KMS-11 (cell line): Measurements from ENCODE around the gene FAM219A.

Experiments used
- H2AFZ ChIP-seq: fragments of 200-600 bp; sonication (generic); 2 replicates; pipeline ENCODE4 v1.6.1; 2016; ENCODE audit warnings: antibody characterized with exemption, mixed run types, low read depth
- H3K27ac ChIP-seq: fragments of 200-600 bp; sonication (generic); 2 replicates; pipeline ENCODE4 v1.6.1; 2016; ENCODE audit warnings: mild to moderate bottlenecking, mixed run types
- H3K27me3 ChIP-seq: fragments of 200-600 bp; sonication (generic); 2 replicates; pipeline ENCODE4 v1.6.1; 2017; ENCODE audit warnings: mild to moderate bottlenecking, low read depth, mixed run types, moderate library complexity; ENCODE audit not compliant: insufficient read depth
- H3K36me3 ChIP-seq: fragments of 200-600 bp; sonication (generic); 2 replicates; pipeline ENCODE4 v1.6.1; 2017; ENCODE audit warnings: mild to moderate bottlenecking, mixed run types; ENCODE audit not compliant: insufficient read depth
- H3K4me1 ChIP-seq: fragments of 200-600 bp; sonication (generic); 2 replicates; pipeline ENCODE4 v1.6.1; 2016; ENCODE audit warnings: mild to moderate bottlenecking, low read depth, mixed run types; ENCODE audit not compliant: poor library complexity, severe bottlenecking
- H3K4me2 ChIP-seq: fragments of 200-600 bp; sonication (generic); 2 replicates; pipeline ENCODE4 v1.7.0; 2016; ENCODE audit warnings: mild to moderate bottlenecking, mixed run types
- H3K4me3 ChIP-seq: fragments of 200-600 bp; sonication (generic); IDR thresholded peaks from 2 replicates; pipeline ENCODE4 v1.6.1; 2017; ENCODE audit warnings: low read depth, low read length, mixed read lengths; ENCODE audit not compliant: insufficient read depth
- H3K79me2 ChIP-seq: fragments of 200-600 bp; sonication (generic); 2 replicates; pipeline ENCODE4 v1.6.1; 2016; ENCODE audit warnings: low read depth, mixed run types; ENCODE audit not compliant: insufficient read depth
- H3K9ac ChIP-seq: fragments of 200-600 bp; sonication (generic); 2 replicates; pipeline ENCODE4 v1.6.1; 2016; ENCODE audit warnings: mild to moderate bottlenecking, mixed run types
- H4K20me1 ChIP-seq: fragments of 200-600 bp; sonication (generic); 2 replicates; pipeline ENCODE4 v1.6.1; 2016; ENCODE audit warnings: mild to moderate bottlenecking, mixed run types; ENCODE audit not compliant: insufficient read depth
- CTCF ChIP-seq: fragments of 200-600 bp; sonication (generic); conservative IDR thresholded peaks from 2 replicates; pipeline ENCODE4 v1.6.1; 2017; ENCODE audit warnings: low read depth, mild to moderate bottlenecking, antibody characterized with exemption, low read length, moderate library complexity, mixed read lengths

Gene FAM219A

GRCh38 chr9:34505370-34506120 is 47.2 kb upstream of the FAM219A start:
- no peaks in the 10 kb centered on the region for H3K36me3 ChIP-seq
- no peaks in the 10 kb centered on the region for H3K4me1 ChIP-seq
- no peak overlapping the region for H2AFZ ChIP-seq
- no peaks in the 10 kb centered on the region for H3K79me2 ChIP-seq
- H3K4me3 ChIP-seq: no peak overlapping the region
- 0 out of 2 replicates have a peak, but pooled peaks cover 3% of the 10 kb centered on the region for H3K27me3 ChIP-seq
- no peaks in the 10 kb centered on the region for H4K20me1 ChIP-seq
- H3K4me2 ChIP-seq: no peak overlapping the region
- no peak overlapping the region for H3K9ac ChIP-seq
- no peak overlapping the region for H3K27ac ChIP-seq
- no peak for TF ChIP-seq CTCF

- no peak overlapping the region for H3K9ac ChIP-seq
- H3K27me3 ChIP-seq: peaks cover 3% of the 10 kb centered on the region; the same call in 1 of the 2 replicates
- H3K36me3 ChIP-seq: no peaks in the 10 kb centered on the region
- no peak for TF ChIP-seq CTCF
- no peaks in the 10 kb centered on the region for H3K79me2 ChIP-seq
- no peak overlapping the region for H3K4me3 ChIP-seq
- H2AFZ ChIP-seq: no peak overlapping the region
- no peak overlapping the region for H3K27ac ChIP-seq
- H3K4me1 ChIP-seq: no peaks in the 10 kb centered on the region
- H3K4me2 ChIP-seq: no peak overlapping the region
- H4K20me1 ChIP-seq: no peaks in the 10 kb centered on the region
Measured at GRCh38 chr9:34503406-34503805, 45.0 kb upstream of the FAM219A start.

GRCh38 chr9:34502891-34503290 is 44.5 kb upstream of the FAM219A start:
- Histone ChIP-seq H4K20me1 (no peaks in the 10 kb centered on the region), H3K4me2 (no peak overlapping the region), H3K4me1 (no peaks in the 10 kb centered on the region), H3K27me3 (peaks cover 5% of the 10 kb centered on the region; the same call in 1 of the 2 replicates), H3K27ac (no peak overlapping the region), H3K36me3 (no peaks in the 10 kb centered on the region), H3K9ac (no peak overlapping the region), H3K4me3 (no peak overlapping the region), H2AFZ (no peak overlapping the region), H3K79me2 (no peaks in the 10 kb centered on the region)
- no peak for TF ChIP-seq CTCF

GRCh38 chr9:34502471-34502870 is 44.1 kb upstream of the FAM219A start:
- no peak overlapping the region for H3K9ac ChIP-seq
- H4K20me1 ChIP-seq: no peaks in the 10 kb centered on the region
- H3K27ac ChIP-seq: no peak overlapping the region
- H3K79me2 ChIP-seq: no peaks in the 10 kb centered on the region
- no peaks in the 10 kb centered on the region for H3K36me3 ChIP-seq
- H3K4me2 ChIP-seq: no peak overlapping the region
- no peak overlapping the region for H3K4me3 ChIP-seq
- peaks cover 5% of the 10 kb centered on the region; the same call in 1 of the 2 replicates for H3K27me3 ChIP-seq
- no peaks in the 10 kb centered on the region for H3K4me1 ChIP-seq
- H2AFZ ChIP-seq: no peak overlapping the region
- no peak for TF ChIP-seq CTCF
